DMS114 treated with DMSO at 0.1 percent for 48 hours (cell line): ENCODE measurements around the gene CUTA.

Source experiments
- DNase-seq: peaks from one replicate; lab custom pipeline; 2025; ENCODE audit not compliant: unreplicated experiment; lab: John Stamatoyannopoulos, UW

The CUTA gene

DNA sequence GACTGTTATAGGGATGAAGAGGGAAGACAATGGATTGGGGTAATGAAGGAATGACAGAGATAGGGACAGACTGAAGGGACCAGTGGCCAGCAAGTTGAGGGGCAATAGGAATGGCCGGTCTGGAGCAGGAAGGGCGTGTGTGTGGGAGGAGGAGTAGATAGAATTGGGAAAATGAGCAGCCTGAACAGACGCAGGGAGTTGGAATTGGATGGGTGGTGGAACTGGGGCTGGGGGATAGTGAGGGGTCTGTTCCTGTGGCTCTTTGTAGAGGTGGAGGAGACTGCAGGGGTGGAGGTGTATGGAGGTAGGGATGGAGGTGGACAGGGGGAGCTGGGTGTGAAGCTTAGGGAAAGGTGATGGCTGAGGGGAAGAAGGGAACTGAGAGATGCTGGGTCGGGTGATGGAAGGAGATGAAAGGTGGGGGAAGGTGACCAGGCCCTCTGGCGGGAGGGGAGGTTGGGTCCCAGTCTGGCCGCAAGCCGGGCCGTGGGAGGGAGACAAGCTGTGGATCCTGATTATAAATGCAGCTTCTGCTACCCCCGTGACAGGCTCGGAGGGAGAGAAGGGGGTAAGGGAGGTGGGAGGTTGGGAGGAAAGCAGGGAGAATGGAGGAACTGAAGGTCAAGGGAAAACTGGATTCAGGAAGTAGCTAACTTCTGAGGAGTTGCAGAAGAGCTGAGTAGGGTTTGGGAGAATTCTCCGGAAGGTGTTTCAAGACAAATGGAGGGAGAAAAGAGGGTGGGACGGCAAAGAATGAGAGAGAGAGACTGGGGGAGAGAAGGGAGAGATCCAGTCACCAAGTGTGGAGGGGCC, 7.2 kb upstream of the CUTA start:
- no peak for DNase-seq

DNA sequence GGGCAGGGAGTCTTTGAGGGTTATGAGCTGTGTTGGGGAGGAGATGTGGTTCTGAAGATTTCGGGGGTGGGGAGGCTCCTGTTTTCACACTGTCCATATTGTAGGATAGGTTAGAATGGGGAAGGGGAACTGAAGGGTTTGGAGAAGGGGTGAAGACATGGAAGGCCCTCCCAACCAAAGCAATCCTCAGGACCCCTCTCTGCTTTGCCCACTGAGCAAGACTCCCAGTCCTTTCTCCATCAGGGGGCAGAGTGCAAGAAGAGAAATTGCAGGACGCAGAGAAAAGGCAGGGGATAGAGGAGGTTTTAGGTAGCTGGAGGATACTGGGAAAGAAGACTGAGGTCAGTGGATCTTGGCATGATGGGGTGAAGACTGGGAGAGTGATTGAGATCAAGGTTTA, 5.9 kb upstream of the CUTA start:
- no peak for DNase-seq

DNA sequence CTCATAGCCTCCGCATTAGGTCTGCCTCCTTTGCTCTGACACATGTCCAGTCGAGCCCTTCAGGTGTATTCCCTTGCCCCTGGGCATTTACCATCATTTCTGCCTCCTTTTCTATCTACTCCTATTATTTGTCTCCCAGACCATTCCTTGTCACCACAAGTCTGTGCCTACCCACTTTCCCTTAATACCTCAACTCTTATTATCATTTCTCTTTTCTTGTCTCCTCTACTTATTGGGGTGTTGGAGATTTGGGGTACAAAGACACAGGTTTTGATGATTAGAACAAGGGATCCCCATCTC, 3.4 kb upstream of the CUTA start:
- no peak for DNase-seq

DNA sequence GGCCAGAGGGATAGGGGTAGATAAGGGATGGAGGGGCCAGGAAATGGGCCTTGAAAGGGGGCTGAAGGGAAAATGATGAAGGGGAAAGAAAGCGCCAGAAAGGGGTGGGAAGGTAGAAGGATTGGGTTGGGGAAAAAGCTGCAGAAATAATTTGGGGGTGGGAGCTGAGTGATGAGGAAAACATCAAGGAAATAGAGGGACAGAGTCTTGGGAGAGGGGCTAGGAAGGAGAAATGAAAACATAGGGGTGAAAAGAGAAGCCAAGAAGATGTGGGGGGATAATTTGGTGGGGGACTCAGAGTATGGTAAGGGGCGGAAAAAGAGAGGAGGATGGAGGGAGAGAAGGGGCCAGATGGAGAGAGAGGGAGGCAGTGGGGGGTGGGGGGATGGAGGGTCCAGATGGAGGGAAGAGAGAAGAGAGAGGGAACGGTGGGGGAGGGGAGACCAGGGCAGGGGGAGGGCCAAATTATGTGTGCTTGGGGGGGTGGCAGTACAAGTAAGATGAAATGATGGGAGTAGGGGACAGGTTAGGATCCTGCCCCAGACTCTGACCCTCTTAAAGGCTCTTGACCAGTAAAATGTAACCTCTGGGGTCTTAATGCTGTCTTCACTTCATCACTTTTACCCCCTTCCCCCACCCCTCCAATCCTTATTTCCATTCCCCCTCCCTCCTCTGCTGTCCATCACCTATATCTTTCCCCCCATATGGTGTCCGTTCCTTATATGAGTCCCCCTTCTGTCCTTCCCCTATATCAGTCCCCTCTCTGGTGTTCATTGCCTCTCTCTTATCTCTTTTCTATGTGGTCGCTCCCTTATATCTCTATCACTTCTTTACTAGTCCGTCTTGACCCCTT, 2.8 kb upstream of the CUTA start:
- no peak for DNase-seq

DNA sequence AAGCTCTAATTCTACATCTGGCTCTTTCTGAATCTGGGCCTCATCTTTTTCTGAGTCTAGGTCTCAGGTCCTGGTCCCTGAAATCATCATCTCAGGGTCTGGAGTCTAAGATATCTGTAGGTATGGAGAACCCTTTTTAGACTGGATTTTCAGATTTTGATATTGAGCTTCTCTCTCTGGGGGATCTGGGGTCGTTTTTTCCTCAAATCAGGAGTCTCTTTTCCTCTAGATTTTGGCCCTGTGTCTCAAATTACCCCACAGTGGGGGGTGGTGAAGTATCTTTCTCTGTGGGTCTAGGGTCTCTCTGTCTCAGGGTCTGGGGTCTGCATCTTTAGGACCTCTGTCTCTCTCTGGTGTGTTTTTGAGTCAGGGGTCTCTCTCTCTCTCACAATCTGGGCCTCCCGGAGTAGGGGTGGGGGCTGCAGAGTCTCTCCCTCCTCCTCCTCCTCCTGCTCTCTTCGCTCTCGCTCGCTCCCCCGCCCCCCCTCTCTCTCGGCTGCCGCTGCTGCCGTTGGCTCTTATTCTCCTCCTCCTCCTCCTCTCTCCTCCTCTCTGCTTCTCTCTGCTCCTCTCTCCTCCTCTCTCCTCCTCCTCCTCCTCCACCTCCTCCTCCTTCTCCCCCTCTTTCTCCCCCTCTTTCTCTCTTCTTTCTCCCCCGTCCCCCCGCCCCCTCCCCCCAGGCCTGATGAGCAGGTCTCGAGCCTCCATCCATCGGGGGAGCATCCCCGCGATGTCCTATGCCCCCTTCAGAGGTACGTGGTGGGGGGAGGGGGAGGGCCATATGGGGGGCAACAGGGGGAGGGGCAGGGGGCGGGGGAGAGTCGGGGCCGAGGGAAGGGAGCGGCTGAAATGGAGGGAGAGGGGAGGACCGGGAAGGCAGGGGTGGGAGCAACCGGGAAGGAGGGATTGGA, 1.9 kb upstream of the CUTA start, which contains the start of gene SYNGAP1:
SYNGAP1 (plus strand) TSS at position 486 of the 911 bp plus-strand sequence; CDS start at position 686, 200 bp downstream.
- DNase-seq, result no peak

DNA sequence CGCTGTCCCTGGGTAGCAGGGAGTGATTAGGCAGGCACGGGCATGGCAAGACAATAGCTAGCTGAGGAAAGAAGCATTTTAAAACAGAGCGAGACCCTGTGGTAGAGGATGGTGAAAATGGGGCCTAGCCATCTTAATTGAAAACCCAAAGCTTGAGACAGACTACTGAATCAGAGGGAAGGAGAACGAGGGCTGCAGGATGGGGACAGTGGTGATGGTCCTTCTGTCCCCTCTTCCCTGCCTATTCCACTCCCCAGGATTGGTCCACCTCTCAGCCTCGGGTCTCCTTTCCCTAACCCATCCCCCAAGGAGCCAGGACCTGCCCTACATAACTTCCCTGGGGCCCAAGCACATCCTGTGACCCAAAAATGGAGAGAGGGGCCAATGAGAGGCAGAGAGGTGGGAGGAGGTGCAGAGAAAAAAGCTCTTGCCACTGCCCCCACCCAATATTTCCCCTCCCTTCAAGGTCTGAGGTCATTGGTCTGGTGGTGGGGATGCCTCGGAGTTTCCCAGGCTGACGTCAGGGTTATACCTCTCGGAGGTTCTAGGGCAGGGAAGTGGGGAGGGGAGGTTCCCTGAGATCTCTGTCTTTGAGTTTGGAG, 884 bp upstream of the CUTA start:
- no peak for DNase-seq

DNA sequence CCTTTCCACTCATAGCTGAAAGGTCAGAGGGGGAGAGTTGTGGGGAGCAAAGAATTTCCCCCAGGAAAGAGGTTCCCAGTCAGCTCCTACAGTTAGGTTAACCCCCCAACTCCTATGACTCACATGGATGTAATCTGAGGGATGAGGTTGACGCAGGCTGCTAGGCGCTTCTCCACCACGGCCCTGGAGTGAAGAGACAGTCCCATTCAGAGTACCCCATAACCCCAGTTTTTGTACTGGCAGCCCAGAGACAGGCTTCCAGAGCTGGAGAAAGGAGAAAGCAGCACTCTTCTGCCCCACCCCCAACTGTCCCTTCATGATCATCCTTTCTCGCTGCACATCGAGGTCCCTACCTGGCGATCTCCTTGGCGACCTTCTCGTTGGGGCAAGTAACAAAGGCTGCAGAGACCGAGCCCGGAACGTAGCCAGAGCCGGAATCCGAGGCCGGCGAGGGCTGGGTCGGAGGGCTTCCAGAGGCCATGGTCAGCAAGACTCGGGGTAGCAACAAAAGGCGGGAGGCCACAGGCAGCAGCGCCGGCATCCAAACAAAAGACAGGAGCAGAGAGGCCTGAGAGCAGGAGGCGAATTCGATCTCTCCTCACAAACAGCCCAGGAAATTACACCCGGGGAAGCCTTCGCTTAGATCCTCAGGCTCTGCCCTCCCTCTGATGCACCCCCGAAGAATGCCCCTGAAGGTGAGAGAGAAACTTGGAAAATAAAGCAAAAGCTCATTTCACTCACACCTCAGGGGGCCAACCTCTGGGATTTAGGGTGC, 592 bp downstream of the CUTA start:
- no peak for DNase-seq

DNA sequence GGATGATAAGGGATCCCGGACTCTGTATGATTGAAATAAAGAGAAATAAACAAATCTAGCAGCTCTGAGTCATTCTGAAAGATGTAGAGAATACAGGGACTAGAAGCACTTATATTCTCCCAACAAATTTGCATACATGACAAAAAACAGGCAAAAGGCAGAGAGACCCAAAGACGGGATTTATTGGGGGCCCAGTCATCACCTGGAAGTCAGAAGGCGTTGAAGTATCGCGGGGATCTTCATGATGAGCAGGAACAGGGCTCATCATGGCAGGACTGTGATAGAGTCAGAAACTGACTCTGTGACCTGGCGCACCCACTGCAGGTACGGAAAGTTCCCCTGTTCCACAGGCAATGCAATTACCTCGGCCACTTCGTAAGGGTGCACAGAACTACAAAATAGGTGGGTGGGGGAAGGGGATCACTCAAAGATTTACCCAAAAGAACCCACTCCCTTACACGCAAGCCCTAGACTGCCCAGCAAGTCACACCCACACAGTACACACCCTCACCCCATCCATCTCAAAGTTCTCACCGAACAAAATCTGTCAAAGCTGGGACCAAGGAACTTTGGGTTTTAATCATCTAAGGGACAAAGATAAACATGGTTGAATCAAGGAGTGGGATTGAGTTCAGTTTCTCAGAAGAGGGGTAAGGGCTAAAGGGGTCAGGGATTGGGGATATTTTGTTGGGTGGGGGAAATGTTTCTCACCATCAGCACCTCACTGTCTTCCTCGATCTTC, 1.4 kb downstream of the CUTA start:
- DNase-seq, result no peak

DNA sequence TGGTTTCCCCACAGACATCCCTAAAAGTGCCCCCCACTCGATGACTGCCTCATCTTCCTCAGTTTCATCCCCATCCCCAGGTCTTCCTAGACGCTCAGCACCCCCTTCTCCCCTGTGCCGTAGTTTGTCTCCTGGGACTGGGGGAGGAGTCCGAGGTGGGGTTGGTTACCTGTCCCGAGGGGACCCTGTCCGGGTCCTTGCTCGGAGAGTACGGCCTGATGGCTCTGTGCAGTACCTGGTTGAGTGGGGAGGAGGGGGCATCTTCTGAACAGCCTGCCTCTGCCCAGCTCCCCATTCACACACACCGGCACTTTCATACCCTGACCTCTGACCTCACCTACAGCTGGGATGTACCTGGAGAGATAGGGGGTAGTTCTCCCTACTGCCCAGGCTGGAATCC, 2.1 kb downstream of the CUTA start:
- no peak for DNase-seq

DNA sequence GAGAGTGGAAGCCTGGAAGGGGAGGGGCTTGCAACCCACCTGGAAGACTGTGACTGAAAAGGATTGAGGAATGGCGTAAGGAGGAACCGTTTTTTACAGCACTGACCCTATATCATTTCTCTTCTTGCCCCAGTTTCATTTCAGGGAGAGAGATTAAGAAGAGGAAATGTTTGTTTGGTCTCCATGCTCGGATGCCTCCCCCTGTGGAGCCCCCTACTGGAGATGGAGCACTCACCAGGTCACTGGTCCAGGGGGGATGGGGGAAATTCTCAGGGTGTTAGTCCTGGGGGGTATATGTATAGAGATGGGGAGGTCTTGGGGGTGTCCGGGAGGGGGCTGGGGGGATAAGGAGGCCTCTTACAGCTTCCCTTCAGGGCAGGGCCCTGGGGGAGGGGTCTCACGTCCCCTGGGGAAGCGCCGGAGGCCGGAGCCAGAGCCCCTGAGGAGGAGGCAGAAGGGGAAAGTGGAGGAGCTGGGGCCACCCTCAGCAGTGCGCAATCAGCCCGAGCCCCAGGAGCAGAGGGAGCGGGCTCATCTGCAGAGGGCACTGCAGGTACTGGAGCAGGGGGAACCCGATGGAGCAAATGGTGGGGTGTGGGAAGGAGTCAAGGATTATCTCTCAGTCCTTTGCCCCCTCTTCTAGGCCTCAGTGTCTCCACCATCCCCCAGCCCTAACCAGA, 3.2 kb downstream of the CUTA start:
- DNase-seq, result no peak

DNA sequence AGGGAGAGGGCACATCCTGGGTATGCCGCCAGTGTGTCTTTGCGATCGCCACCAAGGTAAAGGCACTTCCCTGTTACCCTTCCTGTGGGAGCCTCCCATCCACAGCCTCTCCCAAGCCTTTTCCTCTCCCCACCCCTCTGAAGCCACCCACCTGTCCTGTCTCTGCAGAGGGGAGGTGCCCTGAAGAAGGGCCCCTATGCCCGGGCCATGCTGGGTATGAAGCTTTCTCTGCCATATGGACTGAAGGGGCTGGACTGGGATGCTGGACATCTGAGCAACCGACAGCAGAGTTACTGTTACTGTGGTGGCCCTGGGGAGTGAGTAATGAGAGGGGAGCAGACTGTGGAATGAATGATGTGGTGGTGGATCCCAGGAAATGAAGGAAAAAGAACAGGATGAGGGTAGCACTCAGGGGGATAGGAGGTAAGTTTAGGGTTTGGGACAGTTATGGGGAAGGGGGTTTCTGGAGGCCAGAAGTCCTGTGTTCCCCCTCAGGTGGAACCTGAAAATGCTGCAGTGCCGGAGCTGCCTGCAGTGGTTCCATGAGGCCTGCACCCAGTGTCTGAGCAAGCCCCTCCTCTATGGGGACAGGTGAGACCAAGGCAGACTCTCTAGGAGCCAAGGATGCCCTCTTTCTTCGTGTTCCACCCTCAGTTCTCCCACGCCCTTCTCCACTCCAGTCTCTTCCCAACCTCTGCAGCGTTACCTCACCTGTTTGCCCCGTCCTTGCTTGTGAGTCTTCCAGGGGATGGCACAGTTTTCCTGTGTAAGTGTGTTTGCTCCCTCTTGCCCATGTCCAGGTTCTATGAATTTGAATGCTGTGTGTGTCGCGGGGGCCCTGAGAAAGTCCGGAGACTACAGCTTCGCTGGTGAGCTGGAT, 4.4 kb downstream of the CUTA start:
- DNase-seq, result no peak

DNA sequence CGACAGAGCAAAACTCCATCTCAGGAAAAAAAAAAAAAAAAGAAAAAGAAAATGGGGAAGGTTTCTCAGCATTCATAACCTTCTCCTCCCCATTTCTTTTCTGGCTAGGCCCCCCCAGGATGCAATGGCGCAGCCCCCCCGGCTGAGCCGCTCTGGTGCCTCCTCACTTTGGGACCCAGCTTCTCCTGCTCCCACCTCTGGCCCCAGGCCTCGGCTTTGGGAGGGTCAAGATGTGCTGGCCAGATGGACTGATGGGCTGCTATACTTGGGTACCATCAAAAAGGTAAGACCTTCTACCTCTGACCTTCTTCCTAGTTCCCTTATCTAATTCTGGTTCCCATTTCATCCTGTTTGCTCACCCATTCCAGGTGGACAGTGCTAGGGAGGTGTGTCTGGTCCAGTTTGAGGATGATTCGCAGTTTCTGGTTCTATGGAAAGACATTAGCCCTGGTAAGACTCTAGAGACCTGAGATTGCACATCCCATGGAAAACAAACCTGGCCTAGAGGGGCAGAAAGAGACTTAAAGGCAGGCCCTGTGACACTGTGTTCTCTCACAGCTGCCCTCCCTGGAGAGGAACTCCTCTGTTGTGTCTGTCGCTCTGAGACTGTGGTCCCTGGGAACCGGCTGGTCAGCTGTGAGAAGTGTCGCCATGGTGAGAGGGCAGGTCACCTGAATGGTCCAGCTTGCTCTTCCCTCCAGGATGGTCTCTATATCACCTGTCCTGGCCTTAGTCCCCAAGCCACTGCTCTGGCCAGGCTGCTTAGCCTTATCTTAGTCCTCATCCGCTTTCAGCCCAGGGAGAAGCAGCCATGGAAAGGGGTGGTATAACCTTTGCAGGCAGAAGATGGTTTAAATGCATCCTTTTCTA, 5.5 kb downstream of the CUTA start:
- DNase-seq, result no peak

DNA sequence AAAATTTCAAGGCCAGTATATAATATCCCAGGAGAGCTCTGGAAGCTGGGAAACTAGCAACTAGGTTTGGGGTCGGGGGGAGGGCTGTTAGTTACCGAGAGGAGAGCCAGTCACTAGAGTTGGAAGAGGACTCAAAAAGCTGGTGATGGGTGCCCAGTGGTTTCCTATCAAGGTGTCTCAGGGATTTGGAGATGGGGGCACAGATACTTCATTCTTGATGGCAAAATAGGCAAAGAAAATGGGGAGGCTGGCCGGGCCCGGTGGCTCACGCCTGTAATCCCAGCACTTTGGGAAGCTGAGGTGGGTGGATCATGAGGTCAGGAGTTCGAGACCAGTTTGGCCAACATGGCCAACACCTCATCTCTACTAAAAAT, 6.3 kb downstream of the CUTA start:
- DNase-seq, result no peak

DNA sequence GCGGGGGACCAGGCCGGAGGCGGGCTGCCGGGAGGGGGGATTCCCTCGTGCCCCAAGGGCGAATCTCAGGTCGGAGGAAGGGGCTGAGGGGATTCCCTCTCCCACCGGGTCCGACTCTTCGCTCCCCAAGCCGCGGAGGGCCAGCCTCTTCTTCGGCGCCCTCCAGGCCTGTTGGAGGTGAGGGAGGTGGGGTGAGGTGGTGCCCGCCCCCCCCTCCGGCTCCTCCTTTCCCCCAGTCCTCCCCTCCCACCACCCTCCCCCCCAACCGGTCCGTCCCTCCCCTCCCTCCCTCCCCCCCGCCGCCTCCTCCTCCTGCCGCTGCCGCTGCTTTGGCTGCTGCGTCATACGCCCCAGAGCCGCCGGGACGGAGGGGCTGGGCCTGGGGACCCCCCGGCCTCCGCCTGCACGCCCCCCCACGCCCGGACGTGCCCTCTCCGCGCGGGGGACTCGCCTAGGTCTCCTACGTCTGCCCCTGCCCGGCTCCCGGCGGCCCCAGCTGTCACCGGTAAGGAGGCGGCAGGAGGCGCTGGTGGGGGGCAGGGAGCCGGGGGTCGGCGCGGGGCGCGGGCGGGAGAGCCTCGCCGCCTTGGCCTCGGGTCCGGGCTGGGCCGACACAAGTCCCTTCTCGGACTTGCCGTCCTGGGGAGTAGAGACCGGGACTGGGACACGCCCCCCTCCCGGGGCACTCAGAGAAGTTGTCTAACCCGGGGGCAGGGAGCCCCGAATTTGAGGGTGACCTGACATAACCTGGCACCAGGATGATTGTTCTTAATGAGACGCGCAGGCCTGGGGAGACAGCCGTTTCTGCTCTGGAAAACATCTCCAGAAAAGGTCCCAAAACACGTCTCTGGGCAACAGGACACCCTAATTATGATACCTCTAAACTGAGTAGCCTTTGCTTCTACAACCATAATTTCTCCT, 6.9 kb downstream of the CUTA start, which contains the start of gene PHF1:
PHF1 (plus strand) TSS at position 304 of the 921 bp plus-strand sequence. CDS start 1,250 bp downstream, outside the sequence.
- no peak for DNase-seq

DNA sequence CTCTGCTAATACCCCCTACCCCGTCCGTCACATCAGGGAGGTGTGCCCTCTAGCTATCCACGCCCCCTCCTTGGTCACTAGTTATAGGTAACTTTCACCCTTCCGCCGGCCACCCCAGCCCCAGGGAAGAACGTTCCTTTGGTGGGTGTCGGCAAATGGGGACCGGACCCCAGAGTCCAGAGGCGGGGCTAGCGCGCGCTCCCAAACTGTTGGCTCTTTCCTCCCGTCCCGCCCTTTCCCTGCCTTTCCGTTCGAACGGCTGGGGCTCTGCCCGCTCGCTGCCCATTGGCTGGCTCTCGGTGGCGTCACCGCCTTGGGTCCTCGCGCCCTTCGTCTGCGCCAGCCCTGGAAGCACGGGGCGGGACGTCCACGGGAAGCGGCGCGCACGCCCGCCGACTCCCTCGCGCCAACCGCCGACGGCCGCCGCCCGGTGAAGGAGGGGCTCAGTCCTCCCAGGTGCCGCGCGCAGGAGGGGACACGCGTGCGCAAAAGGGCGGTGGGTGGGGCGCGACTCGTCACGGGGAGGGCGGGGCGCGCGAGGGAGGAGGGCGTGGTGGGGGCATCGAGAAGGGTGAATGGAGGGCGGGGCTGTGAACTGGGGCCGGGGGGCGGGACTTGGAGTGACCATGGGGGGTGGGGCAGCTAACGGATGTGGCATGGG, 7.7 kb downstream of the CUTA start:
- peak; percentile 97 for DNase-seq
